GM23338 (cell line): Measurements from ENCODE around the gene HTR6.

Experiments used
- CREB1 ChIP-seq: fragments of 250-450 bp; sonication (Bioruptor Pico); IDR thresholded peaks from 2 replicates; pipeline ENCODE4 v1.5.0; 2020; ENCODE audit warnings: low read depth, mild to moderate bottlenecking, moderate library complexity
- EZH2 ChIP-seq: fragments of 200-600 bp; sonication (generic); IDR thresholded peaks from one replicate; pipeline ENCODE4 v1.8.0; 2017; ENCODE audit warnings: antibody characterized with exemption, mild to moderate bottlenecking, low read depth; ENCODE audit not compliant: unreplicated experiment
- EZH2phosphoT487 ChIP-seq: fragments of 200-600 bp; sonication (generic); IDR thresholded peaks from one replicate; pipeline ENCODE4 v1.8.1; 2018; ENCODE audit warnings: antibody characterized with exemption; ENCODE audit not compliant: unreplicated experiment
- JUNB ChIP-seq: IDR thresholded peaks from one replicate; pipeline ENCODE4 v1.6.1; 2016; ENCODE audit warnings: antibody characterized with exemption; ENCODE audit not compliant: unreplicated experiment
- NANOG ChIP-seq: IDR thresholded peaks from 2 replicates; pipeline ENCODE4 v1.6.1; 2016; ENCODE audit warnings: antibody characterized with exemption, borderline replicate concordance
- POLR2AphosphoS5 ChIP-seq: IDR thresholded peaks from 2 replicates; pipeline ENCODE4 v1.6.1; 2016; ENCODE audit warnings: antibody characterized with exemption, low read depth
- STAT1 ChIP-seq: IDR thresholded peaks from one replicate; pipeline ENCODE4 v1.6.1; 2016; ENCODE audit warnings: antibody characterized with exemption; ENCODE audit not compliant: unreplicated experiment
- ZNF114 ChIP-seq: fragments of 250-450 bp; sonication (Bioruptor Pico); IDR thresholded peaks from 2 replicates; pipeline ENCODE4 v1.5.0; 2020; ENCODE audit warnings: mild to moderate bottlenecking, moderate library complexity
- ZNF331 ChIP-seq: fragments of 250-450 bp; sonication (Bioruptor Pico); IDR thresholded peaks from 2 replicates; pipeline ENCODE4 v1.5.0; 2020; ENCODE audit warnings: low read depth, mild to moderate bottlenecking, moderate library complexity
- TF ChIP-seq, protein P1 (sequence below), 2 experiments: fragments of 200-600 bp in 1 of 2; sonication (generic) in 1 of 2; conservative IDR thresholded peaks; 2 replicates each; pipeline versions ENCODE4 v1.5.1 to v1.6.1; 2016 to 2017; ENCODE audit warnings: antibody characterized with exemption in 2 of 2, low read depth in 2 of 2, mild to moderate bottlenecking in 2 of 2, moderate library complexity in 1 of 2
- TF ChIP-seq, protein P2 (sequence below): IDR thresholded peaks from one replicate; pipeline ENCODE4 v1.6.1; 2018; ENCODE audit warnings: antibody characterized with exemption; ENCODE audit not compliant: unreplicated experiment
- TF ChIP-seq, protein P3 (sequence below): IDR thresholded peaks from 2 replicates; pipeline ENCODE4 v1.6.1; 2016; ENCODE audit warnings: antibody characterized with exemption

DNA sequence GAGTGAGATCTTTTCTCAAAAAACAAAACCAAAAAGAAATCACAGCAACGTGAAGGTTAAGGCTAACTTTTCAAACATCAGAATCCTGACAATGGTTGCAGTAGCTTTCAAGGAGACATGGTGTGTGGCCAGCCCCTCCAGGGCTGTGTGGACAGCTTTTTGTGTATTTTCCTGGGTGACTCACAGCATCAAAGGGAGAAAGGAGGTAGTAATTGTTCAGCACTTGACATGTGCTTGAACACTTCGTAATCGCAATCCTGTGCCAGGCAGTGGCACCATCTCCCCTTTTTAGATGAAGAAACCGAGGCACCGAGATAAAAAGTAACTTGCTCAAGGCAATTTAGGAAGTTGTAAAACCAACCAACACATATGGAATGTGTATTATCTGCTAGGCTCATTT is 10.3 kb upstream of the HTR6 start:
- TF ChIP-seq, protein P1, sequence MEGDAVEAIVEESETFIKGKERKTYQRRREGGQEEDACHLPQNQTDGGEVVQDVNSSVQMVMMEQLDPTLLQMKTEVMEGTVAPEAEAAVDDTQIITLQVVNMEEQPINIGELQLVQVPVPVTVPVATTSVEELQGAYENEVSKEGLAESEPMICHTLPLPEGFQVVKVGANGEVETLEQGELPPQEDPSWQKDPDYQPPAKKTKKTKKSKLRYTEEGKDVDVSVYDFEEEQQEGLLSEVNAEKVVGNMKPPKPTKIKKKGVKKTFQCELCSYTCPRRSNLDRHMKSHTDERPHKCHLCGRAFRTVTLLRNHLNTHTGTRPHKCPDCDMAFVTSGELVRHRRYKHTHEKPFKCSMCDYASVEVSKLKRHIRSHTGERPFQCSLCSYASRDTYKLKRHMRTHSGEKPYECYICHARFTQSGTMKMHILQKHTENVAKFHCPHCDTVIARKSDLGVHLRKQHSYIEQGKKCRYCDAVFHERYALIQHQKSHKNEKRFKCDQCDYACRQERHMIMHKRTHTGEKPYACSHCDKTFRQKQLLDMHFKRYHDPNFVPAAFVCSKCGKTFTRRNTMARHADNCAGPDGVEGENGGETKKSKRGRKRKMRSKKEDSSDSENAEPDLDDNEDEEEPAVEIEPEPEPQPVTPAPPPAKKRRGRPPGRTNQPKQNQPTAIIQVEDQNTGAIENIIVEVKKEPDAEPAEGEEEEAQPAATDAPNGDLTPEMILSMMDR (conservative IDR thresholded peaks at IDR 0.05; ENCODE audit: low read depth in 2 of 2): no peak
- TF ChIP-seq POLR2AphosphoS5 (no peak), EZH2 (no peak), ZNF114 (CRISPR knock-in tag) (no peak), CREB1 (CRISPR knock-in tag) (no peak), ZNF331 (CRISPR knock-in tag) (no peak), EZH2phosphoT487 (no peak), NANOG (no peak), STAT1 (no peak), JUNB (no peak)
- TF ChIP-seq, protein P2, sequence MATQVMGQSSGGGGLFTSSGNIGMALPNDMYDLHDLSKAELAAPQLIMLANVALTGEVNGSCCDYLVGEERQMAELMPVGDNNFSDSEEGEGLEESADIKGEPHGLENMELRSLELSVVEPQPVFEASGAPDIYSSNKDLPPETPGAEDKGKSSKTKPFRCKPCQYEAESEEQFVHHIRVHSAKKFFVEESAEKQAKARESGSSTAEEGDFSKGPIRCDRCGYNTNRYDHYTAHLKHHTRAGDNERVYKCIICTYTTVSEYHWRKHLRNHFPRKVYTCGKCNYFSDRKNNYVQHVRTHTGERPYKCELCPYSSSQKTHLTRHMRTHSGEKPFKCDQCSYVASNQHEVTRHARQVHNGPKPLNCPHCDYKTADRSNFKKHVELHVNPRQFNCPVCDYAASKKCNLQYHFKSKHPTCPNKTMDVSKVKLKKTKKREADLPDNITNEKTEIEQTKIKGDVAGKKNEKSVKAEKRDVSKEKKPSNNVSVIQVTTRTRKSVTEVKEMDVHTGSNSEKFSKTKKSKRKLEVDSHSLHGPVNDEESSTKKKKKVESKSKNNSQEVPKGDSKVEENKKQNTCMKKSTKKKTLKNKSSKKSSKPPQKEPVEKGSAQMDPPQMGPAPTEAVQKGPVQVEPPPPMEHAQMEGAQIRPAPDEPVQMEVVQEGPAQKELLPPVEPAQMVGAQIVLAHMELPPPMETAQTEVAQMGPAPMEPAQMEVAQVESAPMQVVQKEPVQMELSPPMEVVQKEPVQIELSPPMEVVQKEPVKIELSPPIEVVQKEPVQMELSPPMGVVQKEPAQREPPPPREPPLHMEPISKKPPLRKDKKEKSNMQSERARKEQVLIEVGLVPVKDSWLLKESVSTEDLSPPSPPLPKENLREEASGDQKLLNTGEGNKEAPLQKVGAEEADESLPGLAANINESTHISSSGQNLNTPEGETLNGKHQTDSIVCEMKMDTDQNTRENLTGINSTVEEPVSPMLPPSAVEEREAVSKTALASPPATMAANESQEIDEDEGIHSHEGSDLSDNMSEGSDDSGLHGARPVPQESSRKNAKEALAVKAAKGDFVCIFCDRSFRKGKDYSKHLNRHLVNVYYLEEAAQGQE: no peak
- TF ChIP-seq, protein P3, sequence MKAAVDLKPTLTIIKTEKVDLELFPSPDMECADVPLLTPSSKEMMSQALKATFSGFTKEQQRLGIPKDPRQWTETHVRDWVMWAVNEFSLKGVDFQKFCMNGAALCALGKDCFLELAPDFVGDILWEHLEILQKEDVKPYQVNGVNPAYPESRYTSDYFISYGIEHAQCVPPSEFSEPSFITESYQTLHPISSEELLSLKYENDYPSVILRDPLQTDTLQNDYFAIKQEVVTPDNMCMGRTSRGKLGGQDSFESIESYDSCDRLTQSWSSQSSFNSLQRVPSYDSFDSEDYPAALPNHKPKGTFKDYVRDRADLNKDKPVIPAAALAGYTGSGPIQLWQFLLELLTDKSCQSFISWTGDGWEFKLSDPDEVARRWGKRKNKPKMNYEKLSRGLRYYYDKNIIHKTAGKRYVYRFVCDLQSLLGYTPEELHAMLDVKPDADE: no peak
